ENCODE results near the gene RORC.
A peak's percentile ranks its signal among the peaks of the same experiment; 100 is the strongest.
"Not testable (repeated sequence)": the region's sequence is repeated elsewhere in the genome, so short reads cannot be mapped to it uniquely, and the experiment has no call there.

The RORC gene

DNA sequence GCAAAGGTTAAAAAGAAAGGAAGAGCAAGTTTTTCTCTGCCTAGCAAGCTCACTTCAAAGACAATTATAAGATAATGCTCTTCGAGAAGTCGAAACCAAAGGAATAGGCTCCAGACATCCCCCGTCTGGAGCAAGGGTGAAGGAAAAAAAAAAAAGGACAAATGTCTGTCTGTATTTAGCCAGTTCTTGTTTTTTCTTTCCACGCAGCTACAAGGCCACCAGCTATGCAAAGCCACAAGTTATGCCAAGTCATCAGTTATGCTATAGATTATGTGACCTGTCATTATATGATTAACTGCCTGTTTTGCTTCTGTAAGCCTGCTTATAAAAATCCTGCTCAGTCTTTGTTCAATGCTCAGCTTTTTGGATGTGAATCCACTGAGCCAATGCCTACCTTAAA is 24.3 kb upstream of the RORC start:
- H3K4me1 Mint-ChIP-seq (ENCODE audit: low read depth), result no peaks in the 10 kb centered on the region
- H3K27me3 Mint-ChIP-seq, result no peaks in the 10 kb centered on the region
- peaks cover 15% of the 10 kb centered on the region for H3K36me3 Mint-ChIP-seq (ENCODE audit: low read depth)
- H3K4me3 Mint-ChIP-seq, result no peak overlapping the region
- no peak for DNase-seq
- H3K27ac Mint-ChIP-seq, result no peak overlapping the region
- no peaks in the 10 kb centered on the region for H3K9me3 Mint-ChIP-seq

DNA sequence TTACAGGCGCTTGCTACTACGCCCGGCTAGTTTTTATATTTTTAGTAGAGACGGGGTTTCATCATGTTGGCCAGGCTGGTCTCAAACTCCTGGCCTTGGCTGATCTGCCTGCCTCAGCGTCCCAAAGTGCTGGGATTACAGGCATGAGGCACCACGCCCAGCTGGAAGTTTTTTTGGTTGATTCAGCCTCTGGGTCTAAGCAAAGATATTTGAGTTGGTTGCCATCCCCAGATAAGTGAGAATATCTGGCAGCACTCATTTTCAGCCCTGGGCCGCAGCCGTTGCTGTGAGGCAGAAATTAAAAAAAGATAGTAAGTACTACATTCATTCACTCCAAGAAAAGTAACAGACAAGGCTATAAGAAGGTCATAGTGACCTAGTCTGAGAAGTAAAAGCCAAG is 23.9 kb upstream of the RORC start:
- H3K27me3 Mint-ChIP-seq; H3K9me3 Mint-ChIP-seq; DNase-seq; H3K4me1 Mint-ChIP-seq (ENCODE audit: low read depth); H3K4me3 Mint-ChIP-seq; H3K27ac Mint-ChIP-seq: not testable (repeated sequence)
- peaks cover 16% of the 10 kb centered on the region for H3K36me3 Mint-ChIP-seq (ENCODE audit: low read depth)

DNA sequence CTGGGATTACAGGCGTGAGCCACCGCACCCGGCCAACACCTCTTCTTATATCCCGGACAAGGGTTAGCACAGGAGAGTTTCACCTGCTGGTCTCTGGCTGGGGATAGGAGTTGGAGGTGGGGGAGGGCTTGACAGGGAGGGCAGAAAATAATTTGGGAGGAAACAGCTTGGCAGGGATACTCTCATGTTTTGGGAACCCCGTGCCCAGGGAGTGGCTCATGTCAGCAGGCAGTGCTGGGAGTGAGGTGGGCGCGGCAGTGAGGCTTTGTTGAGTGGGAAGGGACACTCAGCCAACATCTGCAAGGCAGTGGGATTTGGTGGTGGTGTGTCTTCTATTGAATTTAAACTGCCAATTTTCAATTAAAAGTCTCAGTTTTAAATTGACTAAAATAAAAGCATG is 23.1 kb upstream of the RORC start:
- H3K27me3 Mint-ChIP-seq, result no peaks in the 10 kb centered on the region
- H3K4me3 Mint-ChIP-seq, result no peak overlapping the region
- H3K9me3 Mint-ChIP-seq, result no peaks in the 10 kb centered on the region
- H3K4me1 Mint-ChIP-seq (ENCODE audit: low read depth), result peaks cover 2% of the 10 kb centered on the region
- no peak overlapping the region for H3K27ac Mint-ChIP-seq
- no peak for DNase-seq
- H3K36me3 Mint-ChIP-seq (ENCODE audit: low read depth), result peaks cover 19% of the 10 kb centered on the region

DNA sequence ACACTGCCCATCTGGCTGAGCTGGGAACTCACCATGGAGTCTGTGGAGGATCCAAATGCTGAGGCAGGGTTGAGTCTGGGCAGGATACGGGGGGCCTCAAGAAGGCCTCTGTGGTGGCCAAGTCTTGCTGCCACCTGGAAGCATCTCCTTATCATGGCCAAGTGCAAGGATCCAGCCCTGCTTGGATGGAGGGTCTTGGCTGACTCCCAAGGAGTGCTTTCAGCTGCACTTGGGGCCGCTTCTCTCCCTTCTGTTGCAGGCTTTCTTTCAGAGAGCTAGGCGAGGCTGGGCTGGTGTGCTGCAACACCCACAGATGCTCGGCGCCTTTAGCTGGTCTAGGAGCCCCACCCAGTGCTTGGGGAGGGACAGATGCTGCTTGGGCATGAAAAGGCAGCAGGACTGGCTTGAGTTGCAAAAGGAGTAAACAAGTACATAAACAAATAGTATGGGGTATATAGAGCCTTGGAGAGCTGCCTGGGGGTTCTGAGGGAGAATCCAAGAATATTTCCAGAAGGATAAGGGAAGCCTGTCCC is 21.9 kb upstream of the RORC start, which contains the start of gene THEM5:
THEM5 (minus strand) TSS at position 302 of the 533 bp plus-strand sequence; CDS start at position 155, 147 bp downstream.
- no peak within 1 kb of the TSS for H3K4me3 Mint-ChIP-seq
- peaks cover 11% of the 10 kb centered on the region for H3K4me1 Mint-ChIP-seq (ENCODE audit: low read depth)
- no peaks in the 10 kb centered on the region for H3K9me3 Mint-ChIP-seq
- H3K27me3 Mint-ChIP-seq, result no peaks in the 10 kb centered on the region
- H3K36me3 Mint-ChIP-seq (ENCODE audit: low read depth), result peaks cover 28% of the 10 kb centered on the region
- no peak for DNase-seq
- no peak within 1 kb of the TSS for H3K27ac Mint-ChIP-seq

DNA sequence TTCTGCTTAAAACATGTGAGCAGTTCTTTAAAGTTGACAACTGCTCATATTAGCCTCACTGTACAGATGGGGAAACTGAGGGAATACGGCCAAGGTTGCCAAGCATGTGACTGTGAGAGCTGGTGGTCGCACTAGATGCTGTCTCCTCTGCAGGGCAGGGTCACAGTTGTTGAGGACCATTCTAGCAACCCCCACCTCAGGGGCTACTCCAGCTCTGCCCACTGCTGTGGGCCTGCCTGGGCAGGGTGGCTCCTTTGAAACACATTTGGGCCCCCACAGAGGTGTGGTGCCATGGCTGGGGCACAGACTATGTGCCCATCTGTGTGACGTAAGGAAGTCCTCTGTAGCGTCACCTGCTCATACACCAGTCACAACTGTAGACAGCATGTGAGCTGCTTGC is 21.1 kb upstream of the RORC start:
- peaks cover 28% of the 10 kb centered on the region for H3K36me3 Mint-ChIP-seq (ENCODE audit: low read depth)
- no peak for DNase-seq
- H3K27me3 Mint-ChIP-seq, result no peaks in the 10 kb centered on the region
- H3K9me3 Mint-ChIP-seq, result no peaks in the 10 kb centered on the region
- H3K4me3 Mint-ChIP-seq, result no peak overlapping the region
- no peak overlapping the region for H3K27ac Mint-ChIP-seq
- peaks cover 18% of the 10 kb centered on the region for H3K4me1 Mint-ChIP-seq (ENCODE audit: low read depth)

DNA sequence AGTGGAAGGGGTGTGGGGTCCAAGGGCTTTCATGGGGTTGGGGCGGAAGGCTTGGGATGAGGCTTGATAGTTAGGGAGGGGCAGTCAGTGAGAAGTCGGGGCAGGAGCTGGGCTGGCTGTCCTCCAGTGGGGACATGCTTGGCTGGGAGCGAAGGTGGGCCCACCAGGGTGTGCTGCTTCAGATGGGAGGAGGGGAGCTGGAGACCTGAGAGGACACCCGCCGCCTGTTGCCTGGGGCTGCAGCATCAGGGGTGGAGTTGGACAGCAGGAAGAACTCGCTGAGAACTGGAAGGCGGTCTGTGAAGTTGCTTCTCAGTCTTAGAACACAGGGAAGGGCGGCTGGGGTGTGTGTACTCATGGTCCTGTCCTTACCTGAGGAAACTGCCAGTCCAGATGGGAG is 20.3 kb upstream of the RORC start:
- H3K4me3 Mint-ChIP-seq, result no peak overlapping the region
- H3K27me3 Mint-ChIP-seq, result no peaks in the 10 kb centered on the region
- peaks cover 30% of the 10 kb centered on the region for H3K36me3 Mint-ChIP-seq (ENCODE audit: low read depth)
- peaks cover 21% of the 10 kb centered on the region for H3K4me1 Mint-ChIP-seq (ENCODE audit: low read depth)
- H3K9me3 Mint-ChIP-seq, result no peaks in the 10 kb centered on the region
- no peak overlapping the region for H3K27ac Mint-ChIP-seq
- no peak for DNase-seq

DNA sequence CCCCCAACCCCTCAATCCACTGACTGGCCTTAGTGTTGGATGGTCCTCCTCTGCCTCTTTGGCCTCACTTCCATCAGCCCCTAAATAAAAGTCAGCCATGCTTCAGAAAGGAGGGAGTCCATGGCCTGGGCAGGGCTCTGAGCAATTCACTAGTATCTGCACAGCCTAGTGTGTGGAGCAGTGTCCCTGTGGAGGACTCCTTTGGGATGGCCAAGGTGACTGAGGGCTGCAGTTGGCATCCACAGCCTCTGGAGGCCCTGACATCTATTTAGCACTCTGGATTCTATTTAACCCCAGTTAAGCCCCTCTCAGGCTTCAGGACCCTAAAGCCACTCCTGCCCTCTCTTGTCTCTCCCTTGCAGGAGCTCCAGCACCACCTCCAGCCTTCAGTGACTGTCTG is 18.3 kb upstream of the RORC start:
- H3K4me3 Mint-ChIP-seq, result no peak overlapping the region
- no peaks in the 10 kb centered on the region for H3K9me3 Mint-ChIP-seq

DNA sequence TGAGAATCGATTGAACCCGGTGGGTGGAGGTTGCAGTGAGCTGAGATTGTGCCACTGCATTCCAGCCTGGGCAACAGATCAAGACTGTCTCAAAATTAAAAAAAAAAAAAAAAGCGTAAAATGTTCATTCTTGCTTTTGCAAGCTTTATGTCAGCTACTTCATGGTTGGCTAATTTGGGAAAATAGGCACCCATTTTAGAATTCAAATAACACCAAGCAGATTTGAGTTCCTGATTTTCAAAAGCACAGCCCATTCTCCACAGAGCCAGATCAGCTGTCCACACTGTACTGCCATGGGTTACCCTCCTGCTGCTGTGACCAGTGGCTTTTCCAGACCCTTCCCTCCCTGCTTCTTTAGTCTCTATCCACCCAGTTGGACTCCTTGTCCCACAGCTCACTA is 17.5 kb upstream of the RORC start:
- DNase-seq, result no peak
- H3K36me3 Mint-ChIP-seq (ENCODE audit: low read depth), result peaks cover 45% of the 10 kb centered on the region
- peak overlapping the region; percentile 89 for H3K27ac Mint-ChIP-seq
- H3K4me1 Mint-ChIP-seq (ENCODE audit: low read depth), result peaks cover 32% of the 10 kb centered on the region
- no peaks in the 10 kb centered on the region for H3K9me3 Mint-ChIP-seq
- no peaks in the 10 kb centered on the region for H3K27me3 Mint-ChIP-seq
- no peak overlapping the region for H3K4me3 Mint-ChIP-seq

More for the DNA sequence above, 18.3 kb upstream of the RORC start:
- Mint-ChIP-seq H3K4me1 (ENCODE audit: low read depth) (peaks cover 32% of the 10 kb centered on the region), H3K27me3 (no peaks in the 10 kb centered on the region), H3K36me3 (ENCODE audit: low read depth) (peaks cover 40% of the 10 kb centered on the region), H3K27ac (no peak overlapping the region)
- no peak for DNase-seq

DNA sequence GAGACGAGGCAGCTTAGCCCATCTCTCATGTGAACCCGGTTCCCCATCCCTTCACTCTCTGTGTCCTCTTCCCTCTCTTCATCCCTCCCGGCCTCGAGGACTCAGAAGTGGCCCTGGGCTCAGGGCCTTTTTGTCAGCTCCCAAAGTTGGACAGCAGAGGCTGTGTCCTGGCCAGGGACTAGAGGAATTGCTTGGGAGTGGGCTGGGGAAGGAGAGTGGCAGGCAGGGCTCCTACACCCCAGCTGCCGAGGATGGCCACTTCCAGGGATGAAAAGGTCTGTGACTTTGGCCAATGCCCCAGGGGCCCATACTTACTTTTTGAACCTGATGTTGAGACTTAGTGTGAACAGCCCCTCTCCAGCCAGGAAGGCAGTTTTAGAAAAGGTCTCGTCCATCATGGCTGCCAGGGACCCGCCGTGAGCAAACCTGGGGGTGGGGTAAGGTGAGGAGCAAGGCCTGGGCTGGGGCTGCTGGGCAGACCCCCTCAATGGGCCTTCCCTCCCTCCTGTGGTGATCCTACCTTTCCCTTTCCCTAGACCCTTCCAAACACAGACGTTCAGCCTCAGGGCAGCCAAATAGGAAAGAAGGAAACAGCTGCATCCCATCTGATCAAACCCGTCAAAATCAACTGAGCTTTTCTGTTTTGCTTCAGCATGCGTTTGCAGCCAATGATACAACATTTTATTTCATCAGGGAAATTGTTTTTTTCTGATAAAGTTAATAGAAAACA is 16.4 kb upstream of the RORC start:
- no peaks in the 10 kb centered on the region for H3K9me3 Mint-ChIP-seq
- DNase-seq, result no peak
- H3K36me3 Mint-ChIP-seq (ENCODE audit: low read depth), result peaks cover 50% of the 10 kb centered on the region
- peak overlapping the region; percentile 71 for H3K27ac Mint-ChIP-seq
- H3K4me1 Mint-ChIP-seq (ENCODE audit: low read depth), result peaks cover 32% of the 10 kb centered on the region
- H3K27me3 Mint-ChIP-seq, result no peaks in the 10 kb centered on the region
- no peak overlapping the region for H3K4me3 Mint-ChIP-seq

DNA sequence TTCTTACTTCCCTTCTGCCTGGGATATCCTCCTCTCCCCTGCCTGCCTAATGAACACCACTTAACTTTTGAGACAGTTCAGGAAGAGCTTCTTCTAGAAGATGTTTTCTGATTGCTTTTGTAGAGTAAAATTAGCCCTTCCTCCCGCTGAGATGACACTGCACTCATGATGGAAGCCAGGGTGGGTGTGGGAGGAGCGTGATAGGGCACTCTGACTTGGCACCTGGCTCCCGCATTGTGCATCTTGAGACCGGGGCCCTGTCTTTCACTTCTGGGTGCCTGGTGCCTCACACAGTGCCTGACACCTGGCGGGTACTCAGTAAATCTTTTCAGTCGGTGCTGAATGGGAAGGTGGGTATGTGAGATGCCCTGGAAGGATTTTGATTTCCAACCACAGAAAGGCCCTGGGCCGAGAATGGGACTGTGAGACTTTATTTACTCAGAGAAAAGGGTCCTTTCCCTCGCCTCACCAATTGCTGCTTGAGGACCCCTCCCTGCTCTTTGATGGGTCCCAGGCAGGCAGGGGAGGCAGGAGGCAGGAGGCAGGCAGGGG is 15.2 kb upstream of the RORC start:
- Mint-ChIP-seq H3K36me3 (ENCODE audit: low read depth) (peaks cover 54% of the 10 kb centered on the region), H3K27ac (peak overlapping the region; percentile 48)
- no peak for DNase-seq

DNA sequence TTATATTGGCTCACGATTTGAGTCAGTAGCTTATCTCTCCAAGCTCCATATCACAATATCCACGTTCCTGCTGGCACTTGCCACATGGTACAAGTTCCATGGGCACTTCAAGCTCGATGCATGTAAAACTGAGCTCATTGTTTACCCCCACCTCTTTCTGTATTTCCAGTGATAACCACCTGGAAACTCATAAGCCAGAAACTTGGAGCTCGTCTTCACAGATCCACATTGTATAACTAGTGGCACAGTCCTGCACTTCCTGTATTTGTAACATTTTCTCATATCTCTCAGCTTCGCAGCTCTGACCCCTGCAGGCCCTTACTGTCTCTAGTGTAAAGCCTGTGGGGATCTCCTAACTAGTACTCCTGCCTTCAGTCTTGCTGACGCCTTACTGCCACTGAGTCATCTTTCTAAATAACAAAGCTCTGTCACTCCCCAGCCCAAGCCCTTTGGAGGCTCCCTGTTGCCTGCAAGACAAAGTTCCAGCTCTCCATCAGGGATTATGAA is 14.5 kb upstream of the RORC start:
- Mint-ChIP-seq H3K36me3 (ENCODE audit: low read depth) (peaks cover 55% of the 10 kb centered on the region), H3K4me3 (no peak overlapping the region), H3K27me3 (no peaks in the 10 kb centered on the region), H3K4me1 (ENCODE audit: low read depth) (peaks cover 38% of the 10 kb centered on the region), H3K27ac (peak overlapping the region; percentile 48), H3K9me3 (no peaks in the 10 kb centered on the region)
- no peak for DNase-seq

More for the DNA sequence above, 15.2 kb upstream of the RORC start:
- no peaks in the 10 kb centered on the region for H3K27me3 Mint-ChIP-seq
- peaks cover 35% of the 10 kb centered on the region for H3K4me1 Mint-ChIP-seq (ENCODE audit: low read depth)
- no peaks in the 10 kb centered on the region for H3K9me3 Mint-ChIP-seq
- no peak overlapping the region for H3K4me3 Mint-ChIP-seq

DNA sequence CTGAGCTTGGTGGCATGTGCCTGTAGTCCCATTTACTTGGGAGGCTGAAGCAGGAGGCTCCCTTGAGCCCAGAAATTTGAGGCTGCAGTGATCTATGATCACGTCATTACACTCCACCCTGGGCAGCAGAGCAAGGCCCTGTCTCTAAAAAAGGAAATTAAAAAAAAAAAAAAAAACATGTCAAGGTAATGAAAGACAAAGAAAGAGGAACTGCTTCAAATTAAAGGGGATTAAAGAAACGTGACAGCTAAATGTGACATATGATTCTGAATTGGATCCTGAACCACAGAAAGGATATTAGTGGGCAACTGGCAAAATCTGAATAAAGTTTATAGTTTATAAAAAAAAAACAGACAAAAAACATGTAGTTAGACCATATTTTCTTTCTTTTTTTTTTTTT is 11.8 kb upstream of the RORC start:
- Mint-ChIP-seq H3K27me3 (no peaks in the 10 kb centered on the region), H3K9me3 (no peaks in the 10 kb centered on the region), H3K27ac (no peak overlapping the region), H3K4me1 (ENCODE audit: low read depth) (peaks cover 49% of the 10 kb centered on the region), H3K4me3 (no peak overlapping the region), H3K36me3 (ENCODE audit: low read depth) (peaks cover 58% of the 10 kb centered on the region)
- DNase-seq, result no peak

DNA sequence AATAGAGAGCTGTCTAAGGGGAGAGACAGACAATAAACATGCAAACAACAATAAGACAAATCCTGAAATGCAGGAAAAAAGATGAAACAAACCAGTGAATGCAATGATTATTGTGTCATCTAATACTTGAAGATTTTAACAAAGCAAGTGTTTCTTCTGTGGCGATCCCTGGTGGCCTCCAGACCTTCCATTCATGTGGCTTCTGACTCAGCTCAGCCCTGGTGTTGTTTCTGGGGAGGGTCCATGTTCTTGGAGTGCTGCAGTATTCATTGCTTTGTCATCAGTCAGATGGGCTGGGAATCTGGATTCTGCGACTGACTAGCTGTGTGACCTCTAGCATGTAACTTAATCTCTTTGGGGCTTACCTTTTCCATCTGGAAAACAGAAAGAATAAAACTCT is 9.5 kb upstream of the RORC start:
- no peak overlapping the region for H3K27ac Mint-ChIP-seq
- no peaks in the 10 kb centered on the region for H3K27me3 Mint-ChIP-seq
- H3K4me3 Mint-ChIP-seq, result no peak overlapping the region
- H3K36me3 Mint-ChIP-seq (ENCODE audit: low read depth), result peaks cover 49% of the 10 kb centered on the region
- H3K9me3 Mint-ChIP-seq, result no peaks in the 10 kb centered on the region
- H3K4me1 Mint-ChIP-seq (ENCODE audit: low read depth), result peaks cover 50% of the 10 kb centered on the region
- DNase-seq, result no peak

DNA sequence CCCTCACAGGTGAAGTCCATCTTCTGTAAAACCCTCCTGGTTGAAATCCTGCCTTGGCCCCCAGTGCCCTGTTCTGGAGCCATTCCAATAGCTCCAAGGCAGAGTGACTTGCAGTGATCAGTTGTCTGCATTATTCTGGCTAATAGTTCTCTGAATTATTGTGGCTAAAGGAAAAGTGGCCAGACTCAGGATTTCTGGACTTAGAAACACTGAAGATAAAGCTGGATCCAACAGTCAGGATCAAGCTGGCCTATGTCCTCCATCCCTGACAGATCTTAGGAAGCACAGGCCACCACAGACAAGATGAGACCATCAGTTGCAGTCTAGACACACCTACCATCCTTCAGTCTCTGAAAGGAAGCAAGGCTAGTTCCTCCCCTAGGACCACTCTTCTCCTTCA is 8.8 kb upstream of the RORC start:
- Mint-ChIP-seq H3K27me3 (no peaks in the 10 kb centered on the region), H3K27ac (no peak overlapping the region), H3K9me3 (no peaks in the 10 kb centered on the region), H3K36me3 (ENCODE audit: low read depth) (peaks cover 45% of the 10 kb centered on the region), H3K4me3 (peak overlapping the region; percentile 85), H3K4me1 (ENCODE audit: low read depth) (peaks cover 50% of the 10 kb centered on the region)
- no peak for DNase-seq

Data from activated T-cell treated with anti-CD3 and anti-CD28 coated beads, Interleukin-2, amount 50 U/mL, for 24 hours (primary cell).